ENCODE results near the gene MAGOH. TPM values are rescaled to one million over a fixed set of nuclear protein-coding genes. Genes with fewer than 3 reads are reported as not detected.
"Not testable (repeated sequence)": the region's sequence is repeated elsewhere in the genome, so short reads cannot be mapped to it uniquely, and the experiment has no call there.

The MAGOH gene
- total and polyA plus RNA-seq, 5 experiments from 2014 or later: 54.1 to 116 (median 99.7) TPM

GRCh38 chr1:53189061-53189460, 49.3 kb downstream of the MAGOH start:
- H3K4me3 Mint-ChIP-seq: no peak overlapping the region
- no peaks in the 10 kb centered on the region for H3K36me3 Mint-ChIP-seq
- no peak overlapping the region for H3K27ac Mint-ChIP-seq
- ATAC-seq: no peak
- peaks cover 0 to 10% (median 3%) of the 10 kb centered on the region in 5 donors for H3K27me3 Mint-ChIP-seq
- no peaks in the 10 kb centered on the region for H3K9me3 Mint-ChIP-seq
- H3K4me1 Mint-ChIP-seq: peaks cover 0 to 1% (median 0%) of the 10 kb centered on the region in 4 donors
- POLR2A ChIA-PET: no interaction called here
- DNase-seq: no peak

- H3K27me3 Mint-ChIP-seq: peaks cover 0 to 10% (median 3%) of the 10 kb centered on the region in 5 donors
- DNase-seq (no peak), ATAC-seq (no peak)
- H3K9me3 Mint-ChIP-seq: no peaks in the 10 kb centered on the region
- POLR2A ChIA-PET: no interaction called here
- H3K4me3 Mint-ChIP-seq: no peak overlapping the region
- H3K27ac Mint-ChIP-seq: no peak overlapping the region
- no peaks in the 10 kb centered on the region for H3K4me1 Mint-ChIP-seq
- no peaks in the 10 kb centered on the region for H3K36me3 Mint-ChIP-seq
Observed at GRCh38 chr1:53188099-53188498, 50.2 kb downstream of the MAGOH start.

DNA sequence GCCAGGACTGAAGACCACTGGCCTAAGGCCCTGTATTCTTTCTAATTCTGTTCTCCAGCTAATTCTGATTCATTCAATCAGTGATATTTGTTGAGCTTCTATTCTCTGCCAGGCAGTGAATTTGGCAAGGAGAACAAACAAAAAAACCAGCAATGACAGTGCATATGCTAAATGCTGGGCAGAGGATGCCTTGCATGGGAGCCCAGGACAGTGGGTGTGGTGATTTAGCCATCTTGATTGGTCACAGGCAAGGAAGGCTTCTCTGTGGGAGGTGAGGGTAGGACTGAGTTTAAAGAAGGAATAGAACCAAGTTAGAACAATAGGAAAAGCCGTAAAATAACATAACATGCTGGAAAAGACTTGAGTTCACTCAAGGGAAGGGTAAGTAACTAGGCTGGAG, 50.9 kb downstream of the MAGOH start:
- DNase-seq (no peak), ATAC-seq (no peak)
- H3K9me3 Mint-ChIP-seq: no peaks in the 10 kb centered on the region
- POLR2A ChIA-PET: interaction anchor here (1.2 kb wide), 1 partner anchor 9 kb away, joined by 3 read pairs; no protein-coding TSS in a partner anchor
- H3K36me3 Mint-ChIP-seq: no peaks in the 10 kb centered on the region
- no peak overlapping the region for H3K4me3 Mint-ChIP-seq
- no peak overlapping the region for H3K27ac Mint-ChIP-seq
- no peaks in the 10 kb centered on the region for H3K4me1 Mint-ChIP-seq
- peaks cover 0 to 10% (median 3%) of the 10 kb centered on the region in 5 donors for H3K27me3 Mint-ChIP-seq

DNA sequence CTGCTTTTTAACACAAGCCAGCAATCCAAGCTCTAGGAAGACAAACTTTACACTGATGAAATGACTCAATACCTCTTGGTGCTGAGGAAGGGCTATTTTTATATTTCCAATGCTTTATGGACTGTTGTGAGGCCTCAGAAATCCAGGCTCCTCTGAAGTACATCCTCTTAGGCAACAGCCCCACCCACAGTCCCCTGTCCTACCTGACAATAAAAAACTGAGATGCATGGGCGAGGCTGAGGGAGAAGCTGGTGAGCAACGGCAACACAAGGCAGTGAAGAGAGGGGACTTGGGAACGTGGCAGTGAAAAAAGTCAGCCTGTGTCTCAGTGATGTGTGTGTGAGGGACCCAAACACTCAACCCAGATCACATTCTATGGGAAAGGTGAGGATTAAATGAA, 51.8 kb downstream of the MAGOH start:
- no peaks in the 10 kb centered on the region for H3K4me1 Mint-ChIP-seq
- POLR2A ChIA-PET: interaction anchor here (1.2 kb wide), 1 partner anchor 9 kb away, joined by 3 read pairs; no protein-coding TSS in a partner anchor
- H3K27me3 Mint-ChIP-seq: peaks cover 0 to 10% (median 3%) of the 10 kb centered on the region in 5 donors
- H3K27ac Mint-ChIP-seq: no peak overlapping the region
- no peak for DNase-seq
- no peak for ATAC-seq
- no peaks in the 10 kb centered on the region for H3K9me3 Mint-ChIP-seq
- no peaks in the 10 kb centered on the region for H3K36me3 Mint-ChIP-seq
- no peak overlapping the region for H3K4me3 Mint-ChIP-seq

GRCh38 chr1:53185955-53186297, 52.4 kb downstream of the MAGOH start:
- H3K27me3 Mint-ChIP-seq: peaks cover 0 to 10% (median 4%) of the 10 kb centered on the region in 5 donors
- H3K4me1 Mint-ChIP-seq, H3K9me3 Mint-ChIP-seq, H3K36me3 Mint-ChIP-seq, H3K27ac Mint-ChIP-seq, DNase-seq, ATAC-seq, H3K4me3 Mint-ChIP-seq: not testable (repeated sequence)
- POLR2A ChIA-PET: interaction anchor here (0.5 to 1.4 kb wide), 2 partner anchors 8 to 452 kb away, joined by 3 to 5 read pairs; no protein-coding TSS in a partner anchor

GRCh38 chr1:53183095-53183990, 55.0 kb downstream of the MAGOH start:
- POLR2A ChIA-PET: no interaction called here
- ATAC-seq (no peak), DNase-seq (no peak)
- no peaks in the 10 kb centered on the region for H3K36me3 Mint-ChIP-seq
- H3K4me3 Mint-ChIP-seq: no peak overlapping the region
- no peak overlapping the region for H3K27ac Mint-ChIP-seq
- no peaks in the 10 kb centered on the region for H3K9me3 Mint-ChIP-seq
- H3K27me3 Mint-ChIP-seq: peaks cover 0 to 12% (median 4%) of the 10 kb centered on the region in 5 donors
- H3K4me1 Mint-ChIP-seq: no peaks in the 10 kb centered on the region

- ATAC-seq (no peak), DNase-seq (no peak)
- Mint-ChIP-seq H3K27me3 (peaks cover 3 to 13% (median 4%) of the 10 kb centered on the region in 5 donors), H3K9me3 (no peaks in the 10 kb centered on the region), H3K27ac (no peak overlapping the region), H3K4me3 (no peak overlapping the region), H3K36me3 (no peaks in the 10 kb centered on the region), H3K4me1 (no peaks in the 10 kb centered on the region)
- POLR2A ChIA-PET: no interaction called here
Observed at GRCh38 chr1:53182716-53183094, 55.6 kb downstream of the MAGOH start.

DNA sequence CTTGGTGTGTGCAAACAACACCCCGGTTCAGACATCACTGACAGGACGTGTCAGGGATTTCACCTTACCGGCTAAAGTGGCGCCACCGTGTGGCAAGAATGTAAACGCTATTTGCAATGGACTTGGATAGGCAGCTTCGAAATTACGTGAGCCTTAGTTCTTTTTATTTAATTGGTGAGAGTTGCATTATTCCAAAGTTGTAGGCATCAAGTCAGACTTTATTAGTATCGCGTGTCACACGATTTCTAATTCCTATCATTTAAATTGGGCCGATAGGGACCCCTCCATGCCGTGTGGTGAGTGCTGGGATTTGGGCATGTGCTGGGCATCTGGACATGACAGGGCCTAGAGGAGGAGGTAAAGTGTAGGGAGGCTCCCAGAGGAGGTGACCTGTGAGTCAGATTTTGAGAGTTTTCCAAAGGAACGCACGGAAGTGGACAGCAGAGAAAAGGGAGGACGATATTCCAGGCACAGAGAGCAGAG, 56.2 kb downstream of the MAGOH start:
- H3K4me3 Mint-ChIP-seq: no peak overlapping the region
- POLR2A ChIA-PET: no interaction called here
- H3K27ac Mint-ChIP-seq: no peak overlapping the region
- H3K4me1 Mint-ChIP-seq: no peaks in the 10 kb centered on the region
- peaks cover under 1 to 15% (median 9%) of the 10 kb centered on the region in 5 donors for H3K27me3 Mint-ChIP-seq
- ATAC-seq (peak; percentile 86 to 92), DNase-seq (peak; percentile 56 to 85 (median 74))
- H3K9me3 Mint-ChIP-seq: no peaks in the 10 kb centered on the region
- H3K36me3 Mint-ChIP-seq: no peaks in the 10 kb centered on the region

- Mint-ChIP-seq H3K9me3 (no peaks in the 10 kb centered on the region), H3K4me1 (no peaks in the 10 kb centered on the region), H3K4me3 (no peak overlapping the region), H3K36me3 (no peaks in the 10 kb centered on the region), H3K27ac (no peak overlapping the region), H3K27me3 (peaks cover 2 to 24% (median 14%) of the 10 kb centered on the region in 5 donors)
- no peak for DNase-seq
- POLR2A ChIA-PET: no interaction called here
- ATAC-seq: no peak
Observed at GRCh38 chr1:53180951-53181350, 57.4 kb downstream of the MAGOH start.

- no peaks in the 10 kb centered on the region for H3K4me1 Mint-ChIP-seq
- POLR2A ChIA-PET: no interaction called here
Observed at GRCh38 chr1:53180226-53180625, 58.1 kb downstream of the MAGOH start.

More at GRCh38 chr1:53180226-53180625, 58.1 kb downstream of the MAGOH start:
- ATAC-seq: no peak
- Mint-ChIP-seq H3K36me3 (no peaks in the 10 kb centered on the region), H3K27me3 (peaks cover 8 to 31% (median 21%) of the 10 kb centered on the region in 5 donors), H3K9me3 (no peaks in the 10 kb centered on the region), H3K4me3 (no peak overlapping the region), H3K27ac (no peak overlapping the region)
- no peak for DNase-seq

Other genes starting within 250 kb of the MAGOH start
- not detected for gene PODN, start 176.3 kb downstream of the MAGOH start, total RNA-seq
- under 1 TPM in 1 of 3 donors, not detected in 2; 0.35 TPM for gene PODN, start 176.3 kb downstream of the MAGOH start, polyA plus RNA-seq
- not detected for gene SLC1A7, start 95.9 kb downstream of the MAGOH start, total RNA-seq
- gene SLC1A7, start 95.9 kb downstream of the MAGOH start, polyA plus RNA-seq: not detected
- 10 to 100 TPM; 23.1 to 24.2 TPM for gene CPT2, start 41.7 kb downstream of the MAGOH start, total RNA-seq
- 10 to 100 TPM; 15.2 to 23.8 (median 19.1) TPM for gene CPT2, start 41.7 kb downstream of the MAGOH start, polyA plus RNA-seq
- gene CZIB, start 17.9 kb downstream of the MAGOH start, total RNA-seq: 10 to 100 TPM; 89.9 to 95.6 TPM
- 10 to 100 TPM; 61.2 to 66.5 (median 62.6) TPM for gene CZIB, start 17.9 kb downstream of the MAGOH start, polyA plus RNA-seq
- gene LRP8, start 89.6 kb upstream of the MAGOH start, total RNA-seq: 10 to 100 TPM; 11.4 to 11.7 TPM
- gene LRP8, start 89.6 kb upstream of the MAGOH start, polyA plus RNA-seq: 1 to 10 TPM in 2 of 3 donors, under 1 TPM in 1; 0.75 to 1.4 (median 1.3) TPM
- not detected for gene DMRTB1, start 220.9 kb upstream of the MAGOH start, total RNA-seq
- gene DMRTB1, start 220.9 kb upstream of the MAGOH start, polyA plus RNA-seq: not detected

All from naive thymus-derived CD8-positive, alpha-beta T cell (primary cell).